NCI-H524 treated with DMSO at 0.1 percent for 48 hours (cell line): ENCODE measurements around the gene GBP5.
"Not testable (repeated sequence)": the region's sequence is repeated elsewhere in the genome, so short reads cannot be mapped to it uniquely, and the experiment has no call there.

ENCODE experiments used
- DNase-seq: peaks from one replicate; lab custom pipeline; 2025; lab: John Stamatoyannopoulos, UW

The GBP5 gene

GRCh38 chr1:89272269-89273041 is at the start of gene GBP5:
Gene GBP5 (minus strand): TSS chr1:89272860. CDS start chr1:89269555, 3,305 bp downstream.
- not testable (repeated sequence) for DNase-seq

GRCh38 chr1:89322402-89322801 is 49.7 kb upstream of the GBP5 start:
- DNase-seq, result no peak

GRCh38 chr1:89312572-89312971 is 39.9 kb upstream of the GBP5 start:
- DNase-seq, result no peak

GRCh38 chr1:89311757-89312156 is 39.1 kb upstream of the GBP5 start:
- DNase-seq, result no peak

- no peak for DNase-seq
Measured at GRCh38 chr1:89310976-89311375, 38.3 kb upstream of the GBP5 start.

- no peak for DNase-seq
Measured at GRCh38 chr1:89310505-89310904, 37.8 kb upstream of the GBP5 start.

GRCh38 chr1:89309828-89310227 is 37.2 kb upstream of the GBP5 start:
- DNase-seq, result no peak

- no peak for DNase-seq
Measured at GRCh38 chr1:89306273-89306672, 33.6 kb upstream of the GBP5 start.

GRCh38 chr1:89305493-89305892 is 32.8 kb upstream of the GBP5 start:
- DNase-seq, result no peak

GRCh38 chr1:89304572-89305230 is 32.0 kb upstream of the GBP5 start:
- DNase-seq, result no peak

GRCh38 chr1:89302697-89303332 is 30.2 kb upstream of the GBP5 start:
- DNase-seq, result no peak

GRCh38 chr1:89299739-89300463 is 27.2 kb upstream of the GBP5 start:
- DNase-seq, result not testable (repeated sequence)

GRCh38 chr1:89298461-89298860 is 25.8 kb upstream of the GBP5 start:
- DNase-seq, result no peak

GRCh38 chr1:89295187-89295586 is 22.5 kb upstream of the GBP5 start:
- DNase-seq, result no peak

GRCh38 chr1:89291276-89291675 is 18.6 kb upstream of the GBP5 start:
- DNase-seq, result no peak

GRCh38 chr1:89288051-89288340 is 15.3 kb upstream of the GBP5 start:
- no peak for DNase-seq

- no peak for DNase-seq
Measured at GRCh38 chr1:89287181-89288050, 14.8 kb upstream of the GBP5 start.

GRCh38 chr1:89286549-89287180 is 14.0 kb upstream of the GBP5 start:
- no peak for DNase-seq

GRCh38 chr1:89285745-89286380 is 13.2 kb upstream of the GBP5 start:
- no peak for DNase-seq

- not testable (repeated sequence) for DNase-seq
Measured at GRCh38 chr1:89284078-89284763, 11.6 kb upstream of the GBP5 start.
